ENCODE results near the gene TIMM22. TPM values are rescaled to one million over a fixed set of nuclear protein-coding genes. Genes with fewer than 3 reads are reported as not detected.
A peak's percentile ranks its signal among the peaks of the same experiment; 100 is the strongest.

The TIMM22 gene
- total RNA-seq, 6 donors from 2014 or later, result 6.3 to 13.5 (median 8.9) TPM

- no peak for ATAC-seq (ENCODE audit: low FRiP score in 2 of 2)
- no peaks in the 10 kb centered on the region for H3K27me3 ChIP-seq
- no peaks in the 10 kb centered on the region for H3K9me3 ChIP-seq
- WGBS, 2 donors, result 80 to 87% methylated on average over 9 to 11 of the region's 11 CpGs
- H3K36me3 ChIP-seq, result peaks cover 0 to 34% (median 14%) of the 10 kb centered on the region in 4 donors
- H3K4me1 ChIP-seq, result peaks cover 11 to 32% (median 14%) of the 10 kb centered on the region in 4 donors
- TF ChIP-seq POLR2A (IDR thresholded peaks at IDR 0.05), result no peak
- no peak for TF ChIP-seq POLR2AphosphoS5 (IDR thresholded peaks at IDR 0.05)
- TF ChIP-seq EP300 (IDR thresholded peaks at IDR 0.05), result no peak
- no peak for TF ChIP-seq CTCF (IDR thresholded peaks at IDR 0.05)
- no peak overlapping the region for H3K4me3 ChIP-seq
- no peak for DNase-seq
- H3K27ac ChIP-seq, result no peak overlapping the region
Observed at GRCh38 chr17:1033503-1033902, 36.6 kb downstream of the TIMM22 start.

- no peak overlapping the region for H3K4me3 ChIP-seq
- TF ChIP-seq CTCF (IDR thresholded peaks at IDR 0.05) (no peak), POLR2A (IDR thresholded peaks at IDR 0.05) (no peak)
- H3K36me3 ChIP-seq, result peaks cover 0 to 38% (median 14%) of the 10 kb centered on the region in 4 donors
- H3K4me1 ChIP-seq, result peaks cover 22 to 44% (median 25%) of the 10 kb centered on the region in 4 donors
- 90 to 91% methylated on average over 10 to 20 of the region's 20 CpGs for WGBS, 2 donors
- no peak for ATAC-seq (ENCODE audit: low FRiP score in 2 of 2)
- no peak overlapping the region for H3K27ac ChIP-seq
- DNase-seq, result peak in 1 of 2 donors; percentile 53
- no peaks in the 10 kb centered on the region for H3K9me3 ChIP-seq
- H3K27me3 ChIP-seq, result no peaks in the 10 kb centered on the region
Observed at GRCh38 chr17:1034652-1035210, 37.8 kb downstream of the TIMM22 start.

GRCh38 chr17:1035546-1036170 lies 38.7 kb downstream of the TIMM22 start:
- Histone ChIP-seq H3K36me3 (peaks cover 0 to 41% (median 13%) of the 10 kb centered on the region in 4 donors), H3K4me1 (peaks cover 25 to 43% (median 30%) of the 10 kb centered on the region in 4 donors), H3K27me3 (no peaks in the 10 kb centered on the region), H3K27ac (peak overlapping the region in 2 of 4 donors; percentile 34 to 35), H3K9me3 (no peaks in the 10 kb centered on the region), H3K4me3 (no peak overlapping the region)
- 50 to 64% methylated on average over 11 to 16 of the region's 17 CpGs for WGBS, 2 donors
- ATAC-seq (ENCODE audit: low FRiP score in 2 of 2) (no peak), DNase-seq (no peak)
- TF ChIP-seq CTCF (IDR thresholded peaks at IDR 0.05) (no peak), POLR2A (IDR thresholded peaks at IDR 0.05) (no peak), EP300 (IDR thresholded peaks at IDR 0.05) (no peak), POLR2AphosphoS5 (IDR thresholded peaks at IDR 0.05) (no peak)

DNA sequence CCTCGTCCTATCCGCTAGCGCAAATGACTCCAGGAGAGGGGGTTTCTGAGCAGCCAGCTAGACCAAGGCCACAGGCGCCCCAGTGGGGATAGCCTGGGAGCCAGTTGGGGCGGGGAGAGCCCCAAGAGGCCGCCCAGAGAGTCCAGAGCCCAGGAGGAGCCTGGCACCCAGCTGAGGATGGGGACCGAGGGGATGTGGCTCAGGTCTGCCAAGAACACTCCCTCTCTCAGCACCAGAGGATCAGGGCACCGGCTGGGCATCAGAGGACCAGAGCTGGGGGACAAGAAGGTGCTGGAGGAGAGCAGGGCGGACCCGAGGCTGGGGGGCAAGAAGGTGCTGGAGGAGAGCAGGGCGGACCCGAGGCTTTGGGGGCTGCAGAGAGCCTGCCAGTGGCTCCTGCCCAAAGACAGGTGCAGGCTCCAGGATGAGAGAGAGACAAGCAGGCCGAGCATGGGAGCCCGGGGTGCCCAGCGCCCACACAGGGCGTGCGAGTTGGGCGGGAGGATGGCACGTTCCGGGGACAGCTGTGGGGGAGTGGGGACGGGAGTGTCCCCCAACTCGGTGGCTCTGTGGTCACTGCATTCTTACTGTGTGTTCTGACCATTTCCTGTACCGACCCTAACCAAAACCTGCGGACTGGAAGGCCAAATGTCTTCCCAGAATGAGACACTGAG lies 39.4 kb downstream of the TIMM22 start:
- H3K27me3 ChIP-seq, result no peaks in the 10 kb centered on the region

More for the DNA sequence above, 39.4 kb downstream of the TIMM22 start:
- no peak for TF ChIP-seq CTCF (IDR thresholded peaks at IDR 0.05)
- no peak for TF ChIP-seq POLR2A (IDR thresholded peaks at IDR 0.05)
- TF ChIP-seq POLR2AphosphoS5 (IDR thresholded peaks at IDR 0.05), result no peak
- TF ChIP-seq EP300 (IDR thresholded peaks at IDR 0.05), result no peak
- Histone ChIP-seq H3K9me3 (no peaks in the 10 kb centered on the region), H3K36me3 (peaks cover 0 to 44% (median 12%) of the 10 kb centered on the region in 4 donors), H3K4me1 (peaks cover 27 to 36% (median 29%) of the 10 kb centered on the region in 4 donors), H3K4me3 (no peak overlapping the region), H3K27ac (peak overlapping the region in 1 of 4 donors; percentile 34)
- DNase-seq, result peak in 1 of 2 donors; percentile 69
- WGBS, 2 donors, result 84 to 86% methylated on average over 22 to 23 of the region's 24 CpGs
- no peak for ATAC-seq (ENCODE audit: low FRiP score in 2 of 2)

Data from upper lobe of left lung (tissue), 6 donors.